ENCODE measurements around the gene ABRAXAS1.

GRCh38 chr4:83516042-83516772, 31.3 kb upstream of the ABRAXAS1 start:
- no peak for TF ChIP-seq POLR2A (IDR thresholded peaks at IDR 0.05)
- TF ChIP-seq CTCF (IDR thresholded peaks at IDR 0.05), result no peak
- TF ChIP-seq POLR2AphosphoS5 (IDR thresholded peaks at IDR 0.05), result no peak
